WTC11 (cell line): ENCODE measurements around the gene HIC1.

Experiments
- CBFB ChIP-seq: sonication (generic); formaldehyde crosslinking; IDR thresholded peaks from 2 replicates; pipeline ENCODE4 v1.8.1; 2022; ENCODE audit warnings: mild to moderate bottlenecking, low read depth, missing genetic modification reagents
- GABPB1 ChIP-seq: sonication (generic); formaldehyde crosslinking; IDR thresholded peaks from 2 replicates; pipeline ENCODE4 v1.8.1; 2023; ENCODE audit warnings: mild to moderate bottlenecking, missing genetic modification reagents
- NFYB ChIP-seq: sonication (generic); formaldehyde crosslinking; conservative IDR thresholded peaks from 2 replicates; pipeline ENCODE4 v1.8.0; 2022; ENCODE audit warnings: low read depth, missing genetic modification reagents
- SP1 ChIP-seq: sonication (generic); formaldehyde crosslinking; conservative IDR thresholded peaks from 2 replicates; pipeline ENCODE4 v1.8.1; 2022; ENCODE audit warnings: missing genetic modification reagents
- TEAD4 ChIP-seq: sonication (generic); formaldehyde crosslinking; IDR thresholded peaks from 2 replicates; pipeline ENCODE4 v1.8.0; 2022; ENCODE audit warnings: mild to moderate bottlenecking, missing genetic modification reagents
- ZNF263 ChIP-seq: sonication (generic); formaldehyde crosslinking; IDR thresholded peaks from 2 replicates; pipeline ENCODE4 v1.8.1; 2022; ENCODE audit warnings: low read depth, mild to moderate bottlenecking, moderate library complexity, missing genetic modification reagents
- TF ChIP-seq, protein P1 (sequence below): fragments of 200-600 bp; IDR thresholded peaks from 2 replicates; pipeline ENCODE4 v1.8.0; 2022; ENCODE audit warnings: antibody characterized with exemption
- TF ChIP-seq, protein P2 (sequence below): sonication (generic); formaldehyde crosslinking; IDR thresholded peaks from 2 replicates; pipeline ENCODE4 v1.8.1; 2022; ENCODE audit warnings: low read depth, missing genetic modification reagents, borderline replicate concordance
- TF ChIP-seq, protein P3 (sequence below): sonication (generic); formaldehyde crosslinking; conservative IDR thresholded peaks from 2 replicates; pipeline ENCODE4 v1.8.1; 2022; ENCODE audit warnings: mild to moderate bottlenecking, missing genetic modification reagents

DNA sequence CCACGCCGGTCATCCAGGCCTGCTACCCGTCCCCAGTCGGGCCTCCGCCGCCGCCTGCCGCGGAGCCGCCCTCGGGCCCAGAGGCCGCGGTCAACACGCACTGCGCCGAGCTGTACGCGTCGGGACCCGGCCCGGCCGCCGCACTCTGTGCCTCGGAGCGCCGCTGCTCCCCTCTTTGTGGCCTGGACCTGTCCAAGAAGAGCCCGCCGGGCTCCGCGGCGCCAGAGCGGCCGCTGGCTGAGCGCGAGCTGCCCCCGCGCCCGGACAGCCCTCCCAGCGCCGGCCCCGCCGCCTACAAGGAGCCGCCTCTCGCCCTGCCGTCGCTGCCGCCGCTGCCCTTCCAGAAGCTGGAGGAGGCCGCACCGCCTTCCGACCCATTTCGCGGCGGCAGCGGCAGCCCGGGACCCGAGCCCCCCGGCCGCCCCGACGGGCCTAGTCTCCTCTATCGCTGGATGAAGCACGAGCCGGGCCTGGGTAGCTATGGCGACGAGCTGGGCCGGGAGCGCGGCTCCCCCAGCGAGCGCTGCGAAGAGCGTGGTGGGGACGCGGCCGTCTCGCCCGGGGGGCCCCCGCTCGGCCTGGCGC, 2.4 kb downstream of the HIC1 start:
- TF ChIP-seq NFYB (CRISPR knock-in tag) (no peak), CBFB (no peak), TEAD4 (CRISPR knock-in tag) (no peak), SP1 (CRISPR knock-in tag) (no peak), GABPB1 (no peak), ZNF263 (no peak)
- TF ChIP-seq, protein P1, sequence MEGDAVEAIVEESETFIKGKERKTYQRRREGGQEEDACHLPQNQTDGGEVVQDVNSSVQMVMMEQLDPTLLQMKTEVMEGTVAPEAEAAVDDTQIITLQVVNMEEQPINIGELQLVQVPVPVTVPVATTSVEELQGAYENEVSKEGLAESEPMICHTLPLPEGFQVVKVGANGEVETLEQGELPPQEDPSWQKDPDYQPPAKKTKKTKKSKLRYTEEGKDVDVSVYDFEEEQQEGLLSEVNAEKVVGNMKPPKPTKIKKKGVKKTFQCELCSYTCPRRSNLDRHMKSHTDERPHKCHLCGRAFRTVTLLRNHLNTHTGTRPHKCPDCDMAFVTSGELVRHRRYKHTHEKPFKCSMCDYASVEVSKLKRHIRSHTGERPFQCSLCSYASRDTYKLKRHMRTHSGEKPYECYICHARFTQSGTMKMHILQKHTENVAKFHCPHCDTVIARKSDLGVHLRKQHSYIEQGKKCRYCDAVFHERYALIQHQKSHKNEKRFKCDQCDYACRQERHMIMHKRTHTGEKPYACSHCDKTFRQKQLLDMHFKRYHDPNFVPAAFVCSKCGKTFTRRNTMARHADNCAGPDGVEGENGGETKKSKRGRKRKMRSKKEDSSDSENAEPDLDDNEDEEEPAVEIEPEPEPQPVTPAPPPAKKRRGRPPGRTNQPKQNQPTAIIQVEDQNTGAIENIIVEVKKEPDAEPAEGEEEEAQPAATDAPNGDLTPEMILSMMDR: no peak
- TF ChIP-seq, protein P2, sequence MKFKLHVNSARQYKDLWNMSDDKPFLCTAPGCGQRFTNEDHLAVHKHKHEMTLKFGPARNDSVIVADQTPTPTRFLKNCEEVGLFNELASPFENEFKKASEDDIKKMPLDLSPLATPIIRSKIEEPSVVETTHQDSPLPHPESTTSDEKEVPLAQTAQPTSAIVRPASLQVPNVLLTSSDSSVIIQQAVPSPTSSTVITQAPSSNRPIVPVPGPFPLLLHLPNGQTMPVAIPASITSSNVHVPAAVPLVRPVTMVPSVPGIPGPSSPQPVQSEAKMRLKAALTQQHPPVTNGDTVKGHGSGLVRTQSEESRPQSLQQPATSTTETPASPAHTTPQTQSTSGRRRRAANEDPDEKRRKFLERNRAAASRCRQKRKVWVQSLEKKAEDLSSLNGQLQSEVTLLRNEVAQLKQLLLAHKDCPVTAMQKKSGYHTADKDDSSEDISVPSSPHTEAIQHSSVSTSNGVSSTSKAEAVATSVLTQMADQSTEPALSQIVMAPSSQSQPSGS (CRISPR knock-in tag): no peak
- TF ChIP-seq, protein P3, sequence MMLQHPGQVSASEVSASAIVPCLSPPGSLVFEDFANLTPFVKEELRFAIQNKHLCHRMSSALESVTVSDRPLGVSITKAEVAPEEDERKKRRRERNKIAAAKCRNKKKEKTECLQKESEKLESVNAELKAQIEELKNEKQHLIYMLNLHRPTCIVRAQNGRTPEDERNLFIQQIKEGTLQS (CRISPR knock-in tag): no peak
